ENCODE results near the gene TANK.

- no peak for TF ChIP-seq CTCF (conservative IDR thresholded peaks at IDR 0.05)
- no peak for TF ChIP-seq ZFX (IDR thresholded peaks at IDR 0.05)
Measured at GRCh38 chr2:161265874-161266273, 105.6 kb downstream of the TANK start.

Measured in C4-2B (cell line).